ENCODE measurements around the gene BCDIN3D. TPM values are rescaled to one million over a fixed set of nuclear protein-coding genes. Genes with fewer than 3 reads are reported as not detected.
"Not testable (repeated sequence)": the region's sequence is repeated elsewhere in the genome, so short reads cannot be mapped to it uniquely, and the experiment has no call there.

The BCDIN3D gene
- 1 to 10 TPM; 6.7 to 8.7 (median 8.1) TPM for polyA plus RNA-seq (ENCODE audit: insufficient read length in 3 of 3)

- peak; percentile 71 to 84 (median 71) for DNase-seq (ENCODE audit: low read depth in 3 of 3, low spot score in 2 of 3)
These were observed at the start of gene BCDIN3D for GRCh38 chr12:49842519-49843352. Gene BCDIN3D (minus strand): TSS chr12:49843106. CDS start chr12:49843087, 19 bp downstream.

- DNase-seq (ENCODE audit: low read depth in 3 of 3, low spot score in 2 of 3) = no peak
These were observed 49.3 kb upstream of the BCDIN3D start for GRCh38 chr12:49892084-49892731.

GRCh38 chr12:49891476-49891875, 48.6 kb upstream of the BCDIN3D start:
- DNase-seq (ENCODE audit: low read depth in 3 of 3, low spot score in 2 of 3) = no peak

GRCh38 chr12:49891012-49891411, 48.1 kb upstream of the BCDIN3D start:
- DNase-seq (ENCODE audit: low read depth in 3 of 3, low spot score in 2 of 3) = no peak

GRCh38 chr12:49890096-49890461, 47.2 kb upstream of the BCDIN3D start:
- DNase-seq (ENCODE audit: low read depth in 3 of 3, low spot score in 2 of 3) = no peak

GRCh38 chr12:49889361-49890095, 46.6 kb upstream of the BCDIN3D start:
- DNase-seq (ENCODE audit: low read depth in 3 of 3, low spot score in 2 of 3) = no peak

- DNase-seq (ENCODE audit: low read depth in 3 of 3, low spot score in 2 of 3) = no peak
These were observed 45.7 kb upstream of the BCDIN3D start for GRCh38 chr12:49888461-49889151.

GRCh38 chr12:49887536-49888401, 44.9 kb upstream of the BCDIN3D start:
- no peak for DNase-seq (ENCODE audit: low read depth in 3 of 3, low spot score in 2 of 3)

GRCh38 chr12:49887091-49887490, 44.2 kb upstream of the BCDIN3D start:
- DNase-seq (ENCODE audit: low read depth in 3 of 3, low spot score in 2 of 3) = no peak

GRCh38 chr12:49885663-49886461, 43.0 kb upstream of the BCDIN3D start:
- DNase-seq (ENCODE audit: low read depth in 3 of 3, low spot score in 2 of 3) = no peak

- DNase-seq (ENCODE audit: low read depth in 3 of 3, low spot score in 2 of 3) = no peak
These were observed 42.2 kb upstream of the BCDIN3D start for GRCh38 chr12:49885118-49885517.

GRCh38 chr12:49882851-49883464, 40.1 kb upstream of the BCDIN3D start:
- DNase-seq (ENCODE audit: low read depth in 3 of 3, low spot score in 2 of 3) = no peak

GRCh38 chr12:49882248-49882850, 39.4 kb upstream of the BCDIN3D start:
- DNase-seq (ENCODE audit: low read depth in 3 of 3, low spot score in 2 of 3) = no peak

- DNase-seq (ENCODE audit: low read depth in 3 of 3, low spot score in 2 of 3) = no peak
These were observed 38.7 kb upstream of the BCDIN3D start for GRCh38 chr12:49881415-49882247.

- no peak for DNase-seq (ENCODE audit: low read depth in 3 of 3, low spot score in 2 of 3)
These were observed 38.0 kb upstream of the BCDIN3D start for GRCh38 chr12:49880756-49881414.

- not testable (repeated sequence) for DNase-seq (ENCODE audit: low read depth in 3 of 3, low spot score in 2 of 3)
These were observed 36.2 kb upstream of the BCDIN3D start for GRCh38 chr12:49879065-49879464.

- DNase-seq (ENCODE audit: low read depth in 3 of 3, low spot score in 2 of 3) = no peak
These were observed 35.1 kb upstream of the BCDIN3D start for GRCh38 chr12:49878021-49878420.
